K562 (cell line): ENCODE results near the gene PATL2. TPM values are rescaled to one million over a fixed set of nuclear protein-coding genes. Genes with fewer than 3 reads are reported as not detected.
A peak's percentile ranks its signal among the peaks of the same experiment; 100 is the strongest.

Source experiments
- ATAC-seq: fragments of 200-7000 bp; cut with Tn5 transposase; 3 replicates; pipeline ENCODE4 v1.9.1; 2020; ENCODE audit warnings: moderate library complexity
- BruUV-seq: library from RNA; stranded (reverse); fragments of 400-500 nt; replicated peaks from 2 replicates; lab custom pipeline; 2021; lab: Mats Ljungman, UMichigan
- CTCF ChIA-PET: fragments of 300-600 bp; formaldehyde crosslinking; extraction: SDS; loops from one replicate; lab custom pipeline; 2021; ENCODE audit warnings: low intra/inter-chr PET ratio; lab: Yijun Ruan, JAX
- POLR2A ChIA-PET: fragments of 300-600, 350-650 bp; sonication (Branson Sonifier 250); formaldehyde crosslinking; extraction: SDS; loops from one replicate; lab custom pipeline; 2021; ENCODE audit warnings: antibody characterized with exemption, inconsistent platforms; lab: Yijun Ruan, JAX
- DNase-seq, 4 experiments: peaks; one replicate each; pipeline versions ENCODE4 v3.0.0 to v3.0.0-alpha.2; 2011 to 2018; ENCODE audit warnings: low spot score in 3 of 4, mixed read lengths in 3 of 4; ENCODE audit errors: extremely low read depth in 1 of 4
- FAIRE-seq: peaks from 2 replicates; lab custom pipeline; 2011; peaks lifted over from hg19 to GRCh38; lab: Jason Lieb, UNC
- H2AFZ ChIP-seq: 2 replicates; pipeline ENCODE4 v1.6.0; 2011; ENCODE audit warnings: low read depth, low read length, control low read depth, inconsistent platforms
- H3K27ac ChIP-seq: fragments of 200-600 bp; 3 replicates; pipeline ENCODE4 v1.8.0; 2011; ENCODE audit warnings: low read depth, mild to moderate bottlenecking, control low read depth, inconsistent platforms, low read length, moderate library complexity, mixed read lengths; ENCODE audit errors: extremely low read depth
- H3K27me3 ChIP-seq, 2 experiments: fragments of 300-600 bp in 1 of 2; 2 replicates in 1 of 2; 3 replicates in 1 of 2; pipeline versions ENCODE4 v1.6.0 to v1.8.0; 2011; ENCODE audit warnings: inconsistent platforms in 2 of 2, low read length in 2 of 2, mild to moderate bottlenecking in 1 of 2, mixed read lengths in 1 of 2, moderate library complexity in 1 of 2; ENCODE audit not compliant: control insufficient read depth in 2 of 2, insufficient read depth in 2 of 2
- H3K36me3 ChIP-seq: fragments of 300-600 bp; 3 replicates; pipeline ENCODE4 v1.8.0; 2011; ENCODE audit warnings: mild to moderate bottlenecking, low read length, inconsistent platforms; ENCODE audit not compliant: control insufficient read depth, insufficient read depth
- H3K4me1 ChIP-seq, 2 experiments: fragments of 200-600 bp in 1 of 2; replicated peaks in 1 of 2; 2 replicates in 1 of 2; 3 replicates in 1 of 2; pipeline versions ENCODE4 v1.5.1 to v1.8.0; 2011; ENCODE audit warnings: inconsistent platforms in 2 of 2, low read length in 2 of 2, mild to moderate bottlenecking in 1 of 2, mixed read lengths in 1 of 2, moderate library complexity in 1 of 2; ENCODE audit not compliant: control insufficient read depth in 2 of 2, insufficient read depth in 2 of 2
- H3K4me2 ChIP-seq: 2 replicates; pipeline ENCODE4 v1.6.1; 2011; ENCODE audit warnings: low read length, control low read depth, inconsistent platforms, mixed read lengths; ENCODE audit not compliant: insufficient read depth
- H3K4me3 ChIP-seq: fragments of 200-600 bp; sonication (generic), shearing (Covaris generic); 2 replicates; pipeline ENCODE4 v1.5.1; 2016; ENCODE audit warnings: control low read depth, inconsistent platforms
- H3K79me2 ChIP-seq: fragments of 200-600 bp; 3 replicates; pipeline ENCODE4 v1.8.0; 2011; ENCODE audit warnings: low read length, inconsistent platforms; ENCODE audit not compliant: control insufficient read depth, insufficient read depth
- H3K9ac ChIP-seq, 2 experiments: 2 replicates each; pipeline versions ENCODE4 v1.6.0 to v1.6.1; 2011; ENCODE audit warnings: low read depth in 2 of 2, low read length in 2 of 2, control low read depth in 1 of 2, inconsistent platforms in 1 of 2, mild to moderate bottlenecking in 1 of 2, mixed read lengths in 1 of 2; ENCODE audit not compliant: insufficient read depth in 1 of 2
- H3K9me1 ChIP-seq: one replicate; pipeline ENCODE4 v1.6.0; 2011; ENCODE audit warnings: inconsistent platforms, mild to moderate bottlenecking, low read length, moderate library complexity; ENCODE audit not compliant: control insufficient read depth, insufficient read depth
- H3K9me3 ChIP-seq: replicated peaks from 2 replicates; pipeline ENCODE4 v1.5.1; 2011; ENCODE audit warnings: low read depth, low read length, inconsistent platforms; ENCODE audit not compliant: control insufficient read depth, insufficient read depth
- H4K20me1 ChIP-seq: replicated peaks from 2 replicates; pipeline ENCODE4 v1.6.1; 2011; ENCODE audit warnings: low read length, inconsistent platforms, mixed read lengths; ENCODE audit not compliant: control insufficient read depth, insufficient read depth
- CCAR2 ChIP-seq: fragments of 200-400 bp; formaldehyde crosslinking; IDR thresholded peaks from 2 replicates; pipeline ENCODE4 v1.6.1; 2017; ENCODE audit warnings: mild to moderate bottlenecking, low read depth, low read length
- E2F1 ChIP-seq: sonication (generic); formaldehyde crosslinking; IDR thresholded peaks from 2 replicates; pipeline ENCODE4 v1.8.1; 2023; ENCODE audit warnings: mild to moderate bottlenecking, missing genetic modification reagents, moderate library complexity
- PHF21A ChIP-seq: fragments of 450-650 bp; IDR thresholded peaks from 2 replicates; pipeline ENCODE4 v1.6.1; 2017; ENCODE audit warnings: low read depth, borderline replicate concordance
- POLR2A ChIP-seq: fragments of 450-650 bp; conservative IDR thresholded peaks from 2 replicates; pipeline ENCODE4 v1.6.1; 2016
- POLR2AphosphoS2 ChIP-seq: IDR thresholded peaks from 2 replicates; pipeline ENCODE4 v1.6.1; 2012; ENCODE audit warnings: low read length, improper control_type of control experiment
- SAFB2 ChIP-seq: fragments of 200-400 bp; formaldehyde crosslinking; IDR thresholded peaks from 2 replicates; pipeline ENCODE4 v1.6.1; 2018; ENCODE audit warnings: borderline replicate concordance, low read length, low read depth, moderate library complexity; ENCODE audit not compliant: severe bottlenecking
- SUPT5H ChIP-seq: fragments of 450-650 bp; IDR thresholded peaks from 2 replicates; pipeline ENCODE4 v1.6.1; 2016
- WGBS: fragments of 100-300 bp; shearing (Covaris generic); methylation state at CpG from one replicate; pipeline ENCODE4 v1.1.6; 2016; ENCODE audit warnings: low coverage, mixed read lengths; ENCODE audit not compliant: insufficient coverage; ENCODE audit errors: missing lambda C conversion rate; 5-methylcytosine and 5-hydroxymethylcytosine counted together
- in situ Hi-C: fragments of 300-500 bp; cut with MboI; formaldehyde crosslinking; loops from 4 replicates; pipeline ENCODE4 v1.15.0; 2018; ENCODE audit warnings: inconsistent platforms, mixed read lengths
- intact Hi-C: fragments of 100-400 bp; cut with micrococcal nuclease; formaldehyde crosslinking; loops from 2 replicates; pipeline ENCODE4 v1.14.2; 2022
- polyA plus RNA-seq, 8 experiments: library from polyadenylated mRNA; depleted of rRNA in 4 of 8; stranded (reverse) in 5 of 8; unstranded in 3 of 8; fragments of >200 nt; fragmentation: Nextera tagmentation in 2 of 8; fragmentation: Illumina TruSeq in 1 of 8; extraction: Ambion mirVana in 2 of 8; extraction: Trizol in 1 of 8; gene quantifications; 2 replicates each; pipeline versions ENCODE4 v1.2.1 to v1.2.3, GENCODE V29; 2011 to 2014; ENCODE audit warnings: inconsistent platforms in 1 of 8, missing spikeins in 1 of 8
- total RNA-seq, 7 experiments: library from RNA; depleted of rRNA in 6 of 7; stranded (reverse); fragments of >200 nt in 6 of 7; fragmentation: Illumina TruSeq in 2 of 7; extraction: Trizol in 2 of 7; gene quantifications; 2 replicates each; pipeline versions ENCODE4 v1.2.1 to v1.2.3, GENCODE V29; 2011 to 2021; ENCODE audit warnings: low replicate concordance in 1 of 7

The PATL2 gene
- total and polyA plus RNA-seq, 9 of the 15 experiments (the other 6 are each of a cell fraction or from before 2014, with no cell fraction given), result 0.42 to 1.1 (median 0.86) TPM

DNA sequence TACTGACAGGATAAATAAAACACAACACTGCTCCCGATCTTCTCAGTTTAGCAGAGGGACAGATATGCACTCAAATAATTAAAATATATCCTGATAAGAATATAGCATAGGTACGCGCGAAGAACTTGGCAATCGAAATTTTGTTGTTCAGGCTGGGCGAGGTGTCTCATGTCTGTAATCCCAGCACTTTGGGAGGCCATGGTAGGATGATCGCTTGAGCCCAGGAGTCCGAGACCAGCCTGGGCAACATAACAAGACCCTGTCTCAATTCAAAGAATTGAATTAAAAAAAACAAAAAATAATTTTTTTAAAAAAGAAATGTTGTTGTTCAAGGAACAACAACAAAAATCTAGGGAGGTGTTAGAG lies 7.8 kb upstream of the PATL2 start:
- H3K27ac ChIP-seq, result peak overlapping the region; percentile 39; the same call in 1 of the 3 replicates
- DNase-seq (no peak), FAIRE-seq (no peak), ATAC-seq (peak; percentile 19)
- ChIA-PET POLR2A (interaction anchor here (0.7 to 4.0 kb wide), 3 partner anchors 8 to 1245 kb away, joined by 3 to 22 read pairs (median 4); no protein-coding TSS in a partner anchor), CTCF (no interaction called here)
- H3K79me2 ChIP-seq, result peaks cover 15% of the 10 kb centered on the region
- in situ Hi-C loops (no loop called here), intact Hi-C loops (loop anchor here (10.0 kb wide), 2 partner anchors 126 to 206 kb away; no protein-coding TSS in a partner anchor)
- BruUV-seq, result no TSS peak
- no peak overlapping the region for H3K4me3 ChIP-seq
- no peak overlapping the region for H3K9ac ChIP-seq
- H3K9me3 ChIP-seq, result no peaks in the 10 kb centered on the region
- peak; percentile 92; the same call in 1 of the 2 replicates for TF ChIP-seq POLR2AphosphoS2
- TF ChIP-seq SUPT5H, result 0 out of 2 replicates have a peak, but pooled peaks have one; percentile 19
- no peak for TF ChIP-seq PHF21A
- no peak for TF ChIP-seq E2F1 (CRISPR knock-in tag)
- TF ChIP-seq SAFB2, result no peak
- TF ChIP-seq POLR2A, result peak; percentile 41; the same call in 1 of the 2 replicates
- TF ChIP-seq CCAR2, result no peak
- H3K4me2 ChIP-seq, result no peak overlapping the region
- peaks cover 49% of the 10 kb centered on the region for H3K36me3 ChIP-seq
- H3K9me1 ChIP-seq, result peaks cover 3% of the 10 kb centered on the region
- H4K20me1 ChIP-seq, result 0 out of 2 replicates have a peak, but pooled peaks cover 4% of the 10 kb centered on the region
- H2AFZ ChIP-seq, result no peak overlapping the region
- no peaks in the 10 kb centered on the region for H3K27me3 ChIP-seq
- 89% methylated on average over 8 of the region's 8 CpGs for WGBS
- peaks cover 0 to 3% of the 10 kb centered on the region in 2 experiments; a peak in 3 of 5 replicates for H3K4me1 ChIP-seq
